Mammary epithelial cell (primary cell): Measurements from ENCODE around the gene PTPRJ.

Source experiments
- CTCF ChIP-seq, 2 donors: IDR thresholded peaks in 1 of 2; conservative IDR thresholded peaks in 1 of 2; 2 replicates each; pipeline ENCODE4 v1.5.1; 2011 to 2012; ENCODE audit warnings: inconsistent platforms in 2 of 2, low read length in 2 of 2, mild to moderate bottlenecking in 2 of 2, control low read depth in 1 of 2, low read depth in 1 of 2; ENCODE audit not compliant: insufficient read depth in 1 of 2; ENCODE audit errors: extremely low read depth in 1 of 2
- EZH2 ChIP-seq: IDR thresholded peaks from 2 replicates; pipeline ENCODE4 v1.6.1; 2012; ENCODE audit warnings: low read length, inconsistent platforms, borderline replicate concordance

GRCh38 chr11:48108231-48109045, 128.1 kb downstream of the PTPRJ start:
- TF ChIP-seq CTCF (conservative IDR thresholded peaks at IDR 0.05 in 1 of 2, IDR thresholded peaks at IDR 0.05 in 1 of 2; ENCODE audit: extremely low read depth in 1 of 2, insufficient read depth in 1 of 2, low read depth in 1 of 2, low read length in 2 of 2) (no peak), EZH2 (no peak)
